Right kidney (tissue), 9 donors: Measurements from ENCODE around the gene TBCC.

ENCODE experiments used
- DNase-seq: peaks from one replicate; pipeline ENCODE4 v3.0.0-alpha.2; 2016
- long read RNA-seq, 8 donors: transcript quantifications; one replicate each; lab custom pipeline, GENCODE V29; 2026

The TBCC gene, protein sequence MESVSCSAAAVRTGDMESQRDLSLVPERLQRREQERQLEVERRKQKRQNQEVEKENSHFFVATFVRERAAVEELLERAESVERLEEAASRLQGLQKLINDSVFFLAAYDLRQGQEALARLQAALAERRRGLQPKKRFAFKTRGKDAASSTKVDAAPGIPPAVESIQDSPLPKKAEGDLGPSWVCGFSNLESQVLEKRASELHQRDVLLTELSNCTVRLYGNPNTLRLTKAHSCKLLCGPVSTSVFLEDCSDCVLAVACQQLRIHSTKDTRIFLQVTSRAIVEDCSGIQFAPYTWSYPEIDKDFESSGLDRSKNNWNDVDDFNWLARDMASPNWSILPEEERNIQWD
- long read RNA-seq, donor 1, transcript TBCC-201 (1 exons, 1,616 nt): major isoform, 19 of 19 reads
- long read RNA-seq, donor 1, partial matches to known transcripts: 0 of 19 reads
- long read RNA-seq, donor 1, other reads (novel, unspliced or antisense): 0 of 19 reads
- long read RNA-seq, donor 2, transcript TBCC-201 (1 exons, 1,616 nt): major isoform, 26 of 26 reads
- long read RNA-seq, donor 2, partial matches to known transcripts: 0 of 26 reads
- long read RNA-seq, donor 2, other reads (novel, unspliced or antisense): 0 of 26 reads
- long read RNA-seq, donor 3, transcript TBCC-201 (1 exons, 1,616 nt): major isoform, 8 of 8 reads
- long read RNA-seq, donor 3, partial matches to known transcripts: 0 of 8 reads
- long read RNA-seq, donor 3, other reads (novel, unspliced or antisense): 0 of 8 reads
- long read RNA-seq, donor 4, transcript TBCC-201 (1 exons, 1,616 nt): major isoform, 19 of 19 reads
- long read RNA-seq, donor 4, partial matches to known transcripts: 0 of 19 reads
- long read RNA-seq, donor 4, other reads (novel, unspliced or antisense): 0 of 19 reads
- long read RNA-seq, donor 5, transcript TBCC-201 (1 exons, 1,616 nt): major isoform, 18 of 18 reads
- long read RNA-seq, donor 5, partial matches to known transcripts: 0 of 18 reads
- long read RNA-seq, donor 5, other reads (novel, unspliced or antisense): 0 of 18 reads
- long read RNA-seq, donor 6, transcript TBCC-201 (1 exons, 1,616 nt): major isoform, 18 of 18 reads
- long read RNA-seq, donor 6, partial matches to known transcripts: 0 of 18 reads
- long read RNA-seq, donor 6, other reads (novel, unspliced or antisense): 0 of 18 reads
- long read RNA-seq, donor 7, transcript TBCC-201 (1 exons, 1,616 nt): major isoform, 27 of 27 reads
- long read RNA-seq, donor 7, partial matches to known transcripts: 0 of 27 reads
- long read RNA-seq, donor 7, other reads (novel, unspliced or antisense): 0 of 27 reads
- long read RNA-seq, donor 8, transcript TBCC-201 (1 exons, 1,616 nt): major isoform, 23 of 23 reads
- long read RNA-seq, donor 8, partial matches to known transcripts: 0 of 23 reads
- long read RNA-seq, donor 8, other reads (novel, unspliced or antisense): 0 of 23 reads

DNA sequence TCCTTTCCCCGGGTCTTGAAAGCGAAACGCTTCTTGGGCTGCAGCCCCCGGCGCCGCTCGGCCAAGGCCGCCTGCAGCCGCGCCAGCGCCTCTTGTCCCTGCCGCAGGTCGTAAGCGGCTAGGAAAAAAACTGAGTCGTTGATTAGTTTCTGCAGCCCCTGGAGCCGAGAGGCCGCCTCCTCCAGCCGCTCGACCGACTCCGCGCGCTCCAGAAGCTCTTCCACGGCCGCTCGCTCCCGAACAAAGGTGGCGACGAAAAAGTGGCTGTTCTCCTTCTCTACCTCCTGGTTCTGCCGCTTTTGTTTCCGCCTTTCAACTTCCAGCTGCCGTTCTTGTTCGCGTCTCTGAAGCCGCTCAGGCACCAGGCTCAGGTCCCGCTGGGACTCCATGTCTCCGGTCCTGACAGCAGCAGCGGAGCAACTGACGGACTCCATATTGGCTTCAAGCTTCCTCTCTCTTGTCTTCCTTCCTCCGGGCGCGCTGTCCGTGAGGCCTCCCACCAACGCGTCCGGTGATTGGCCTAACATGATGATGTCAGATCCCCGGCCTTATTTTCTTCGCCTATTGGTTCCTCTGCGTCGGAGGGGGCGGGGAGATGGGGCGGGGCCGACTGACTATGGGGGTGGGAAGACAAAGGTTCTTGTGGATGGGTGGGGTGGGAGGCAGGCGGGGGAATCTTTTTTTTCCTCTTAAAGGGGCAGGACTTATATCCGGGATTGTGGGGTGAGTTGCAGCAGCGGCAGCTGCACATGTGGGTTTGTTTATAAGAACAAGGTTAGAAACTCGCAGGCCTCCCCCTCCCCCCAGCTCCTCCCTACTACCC, at the start of gene TBCC:
Gene TBCC (minus strand): TSS at position 464 of the 823 bp plus-strand sequence. CDS start 30 bp downstream, at position 434.
- peak; percentile 94 for DNase-seq

DNA sequence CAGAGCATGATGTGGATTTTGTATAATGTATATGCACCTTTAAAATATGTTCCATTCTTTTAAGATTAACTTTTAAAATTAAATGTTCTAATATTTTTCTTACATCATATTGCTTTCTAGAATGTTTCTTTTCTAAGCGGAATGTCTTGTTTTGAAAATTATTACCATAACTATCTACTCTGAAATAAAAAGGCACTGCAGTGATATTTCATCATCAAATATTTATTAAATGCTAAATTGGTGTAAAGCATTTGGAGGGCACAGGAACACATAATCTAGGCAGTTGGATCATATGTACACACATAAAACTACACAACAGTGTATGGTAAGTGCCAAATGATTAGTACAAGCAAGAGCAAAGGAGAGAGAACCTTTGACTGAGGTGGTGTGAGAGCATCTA, 49.7 kb upstream of the TBCC start:
- no peak for DNase-seq

DNA sequence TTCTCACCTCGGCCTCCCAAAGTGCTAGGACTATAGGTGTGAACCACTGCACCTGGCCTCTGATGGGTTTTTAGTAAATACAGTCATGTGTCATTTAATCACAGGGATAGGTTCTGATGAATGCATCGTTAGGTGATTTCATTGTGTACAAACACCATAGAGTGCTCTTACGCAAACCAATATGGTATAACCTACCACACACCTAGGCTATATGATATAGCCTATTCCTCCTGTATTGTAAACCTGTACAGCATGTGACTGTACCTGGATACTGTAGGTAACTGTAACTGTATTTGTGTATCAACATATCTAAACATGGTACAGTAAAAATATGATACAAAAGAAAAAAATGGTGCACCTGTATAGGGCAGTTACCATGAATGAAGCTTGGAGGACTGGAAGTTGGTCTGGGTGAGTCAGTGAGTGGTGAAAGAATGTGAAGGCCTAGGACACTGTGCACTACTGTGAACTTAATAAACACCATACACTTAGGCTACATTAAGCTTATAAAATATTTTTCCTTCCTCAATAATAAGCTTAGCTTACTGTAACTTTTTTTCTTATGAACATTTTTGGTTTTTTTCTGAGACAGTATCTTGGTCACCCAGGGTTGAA, 45.9 kb upstream of the TBCC start:
- no peak for DNase-seq

DNA sequence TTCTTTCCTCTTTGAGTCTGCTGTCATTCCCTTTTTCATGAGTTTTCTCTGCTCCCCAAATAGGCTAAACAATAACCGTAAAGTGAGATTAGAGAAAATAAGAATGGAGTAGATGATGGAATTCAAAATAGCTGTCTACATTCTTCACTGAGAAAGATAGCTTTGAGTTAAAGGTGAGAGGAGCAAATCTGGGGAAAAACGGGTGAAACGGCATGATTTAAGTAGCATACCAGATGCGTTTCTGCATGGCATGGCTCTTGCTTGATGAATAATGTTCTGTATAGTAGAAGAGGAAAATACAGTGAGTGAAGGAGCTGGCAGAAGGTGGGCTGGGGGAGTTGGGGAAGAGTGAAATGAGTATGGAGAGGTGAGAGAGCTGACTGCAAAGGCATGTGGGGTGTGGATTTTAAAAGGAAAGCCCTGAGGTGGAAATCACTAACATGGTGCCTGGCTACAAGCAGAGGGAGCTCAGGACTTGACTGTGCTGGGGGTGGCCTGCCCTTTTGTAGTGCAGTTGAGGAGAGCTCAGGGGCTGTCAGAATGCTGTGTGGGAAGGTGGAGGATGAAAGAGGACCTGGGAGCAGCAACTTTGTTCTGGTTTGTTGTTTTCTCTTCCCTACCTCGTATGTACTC, 44.8 kb upstream of the TBCC start:
- DNase-seq: no peak

DNA sequence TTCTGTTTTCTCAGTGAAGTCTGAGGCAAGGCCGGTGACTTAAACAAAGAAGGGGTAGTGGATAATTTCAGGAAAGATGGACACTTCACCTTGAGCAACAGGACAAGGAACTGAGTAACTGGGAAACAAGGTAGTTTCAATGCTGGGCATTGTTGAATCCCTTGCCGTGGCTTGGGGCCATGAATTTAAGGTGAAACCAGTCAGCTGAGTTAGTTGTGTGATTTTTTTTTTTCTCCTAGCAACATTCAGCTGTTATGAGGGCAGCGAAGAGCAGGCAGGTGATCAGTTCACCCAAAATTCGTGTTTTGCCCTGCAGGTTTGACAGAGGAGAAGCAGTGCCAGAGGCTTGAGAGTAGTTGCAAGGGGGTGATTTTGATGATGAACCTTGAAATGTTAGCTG, 42.8 kb upstream of the TBCC start:
- no peak for DNase-seq

DNA sequence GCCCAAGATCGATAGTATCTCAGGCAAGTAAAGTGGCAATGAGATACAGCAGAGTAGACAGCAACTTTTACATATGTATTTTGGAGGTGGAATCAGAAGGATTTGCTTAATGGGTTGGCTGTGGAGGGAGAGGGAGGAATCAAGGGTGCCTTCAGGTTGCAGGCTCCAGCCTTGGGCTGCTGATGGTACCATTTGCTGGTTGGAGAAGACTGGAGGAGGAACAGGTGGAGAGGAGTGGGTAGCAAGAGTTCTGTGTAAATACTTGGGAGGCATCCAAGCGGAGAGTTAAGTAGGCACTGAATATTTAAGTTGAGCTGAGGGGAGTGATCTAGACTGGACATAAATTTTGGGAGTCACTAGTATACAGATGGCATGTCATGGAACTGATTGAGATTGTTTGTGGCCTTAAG, 41.2 kb upstream of the TBCC start:
- peak; percentile 50 for DNase-seq

DNA sequence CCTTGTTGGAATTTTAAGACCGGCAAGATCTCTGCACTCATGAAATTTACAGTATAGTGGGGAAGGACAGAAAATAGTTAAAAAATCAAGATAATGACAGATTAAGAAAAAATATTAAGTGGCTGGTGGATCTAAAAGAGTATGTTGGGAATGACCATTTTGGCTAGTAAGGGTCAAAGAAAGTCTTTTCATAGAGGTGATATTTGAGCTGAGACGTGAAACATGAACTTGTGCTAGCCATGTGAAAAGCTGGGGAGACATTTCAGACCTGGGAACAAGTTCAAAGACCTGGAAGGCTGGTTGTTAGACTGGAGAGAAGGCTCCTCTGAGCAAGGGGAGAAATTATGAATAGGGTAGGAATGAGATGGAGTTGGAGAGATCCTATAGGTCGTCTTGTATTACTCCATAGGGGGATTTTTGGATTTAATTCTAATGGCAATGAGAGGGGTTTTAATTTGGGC, 40.7 kb upstream of the TBCC start:
- DNase-seq: no peak

DNA sequence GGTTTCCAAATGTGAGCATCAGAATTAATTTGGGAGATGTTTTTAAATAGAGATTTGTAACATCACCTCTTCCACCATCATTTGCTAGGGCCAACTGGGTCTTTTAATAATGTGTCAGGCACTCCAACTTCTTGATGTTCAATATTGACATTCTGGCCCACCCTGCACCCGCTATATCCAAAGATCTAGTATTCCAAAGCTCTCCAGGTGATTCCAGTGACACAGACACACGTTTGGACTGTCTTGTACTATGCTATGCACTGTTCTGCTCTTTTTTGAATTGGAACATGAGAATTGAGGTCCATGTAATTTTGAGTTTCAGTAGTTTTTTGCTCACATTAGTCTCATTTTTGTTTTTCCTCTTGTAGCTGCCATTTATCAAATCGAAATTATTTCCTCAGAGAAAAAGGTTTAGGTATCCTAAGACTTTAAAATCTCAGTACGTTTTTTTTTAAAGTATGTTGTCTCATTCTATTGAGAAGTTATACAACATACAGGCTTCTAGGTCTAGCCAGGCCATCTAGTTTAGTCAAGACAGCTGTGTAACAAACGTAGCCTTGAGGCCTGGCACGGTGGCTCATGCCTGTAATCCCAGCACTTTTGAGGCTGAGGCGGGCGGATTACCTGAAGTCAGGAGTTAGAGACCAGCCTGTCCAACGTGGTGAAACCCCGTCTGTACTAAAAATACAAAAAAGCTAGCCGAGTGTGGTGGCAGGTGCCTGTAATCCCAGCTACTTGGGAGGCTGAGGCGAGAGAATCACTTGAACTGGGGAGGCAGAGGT, 39.0 kb upstream of the TBCC start:
- DNase-seq: no peak

DNA sequence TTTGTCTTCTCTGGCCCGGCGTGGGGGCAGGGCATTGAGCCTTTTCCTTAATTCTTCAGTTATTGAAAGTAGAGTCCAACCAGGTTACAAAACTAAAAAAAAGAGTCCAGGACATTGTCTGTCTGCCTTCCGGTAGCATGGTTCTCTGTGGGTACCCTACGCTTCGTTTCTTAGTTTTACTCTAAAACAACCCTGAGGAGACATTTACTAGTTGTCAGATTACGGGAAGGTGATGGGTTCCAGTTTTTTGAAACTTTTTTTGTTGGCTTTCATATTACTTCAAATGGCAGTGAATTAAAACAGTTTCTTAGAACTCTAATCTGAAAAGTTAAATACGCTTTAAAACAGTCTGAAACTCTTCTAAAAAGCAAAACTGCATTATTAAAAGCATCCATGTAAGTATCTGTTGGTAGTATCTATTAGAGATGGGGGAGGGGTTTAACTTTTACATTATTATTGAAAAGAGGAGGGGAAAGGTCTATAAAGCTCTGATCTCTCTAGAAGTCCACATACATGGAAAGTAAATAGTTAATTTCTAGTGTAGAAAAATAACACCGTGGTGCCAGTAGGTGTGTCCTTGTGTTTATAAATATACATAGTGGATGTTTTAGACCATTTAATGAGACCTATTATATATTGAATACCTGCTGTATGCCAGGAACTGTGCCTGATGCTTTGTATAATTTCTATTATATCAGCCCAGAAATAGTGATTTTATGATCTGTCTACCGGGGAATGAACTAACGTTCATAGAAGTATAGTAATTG, 38.2 kb upstream of the TBCC start:
- no peak for DNase-seq

DNA sequence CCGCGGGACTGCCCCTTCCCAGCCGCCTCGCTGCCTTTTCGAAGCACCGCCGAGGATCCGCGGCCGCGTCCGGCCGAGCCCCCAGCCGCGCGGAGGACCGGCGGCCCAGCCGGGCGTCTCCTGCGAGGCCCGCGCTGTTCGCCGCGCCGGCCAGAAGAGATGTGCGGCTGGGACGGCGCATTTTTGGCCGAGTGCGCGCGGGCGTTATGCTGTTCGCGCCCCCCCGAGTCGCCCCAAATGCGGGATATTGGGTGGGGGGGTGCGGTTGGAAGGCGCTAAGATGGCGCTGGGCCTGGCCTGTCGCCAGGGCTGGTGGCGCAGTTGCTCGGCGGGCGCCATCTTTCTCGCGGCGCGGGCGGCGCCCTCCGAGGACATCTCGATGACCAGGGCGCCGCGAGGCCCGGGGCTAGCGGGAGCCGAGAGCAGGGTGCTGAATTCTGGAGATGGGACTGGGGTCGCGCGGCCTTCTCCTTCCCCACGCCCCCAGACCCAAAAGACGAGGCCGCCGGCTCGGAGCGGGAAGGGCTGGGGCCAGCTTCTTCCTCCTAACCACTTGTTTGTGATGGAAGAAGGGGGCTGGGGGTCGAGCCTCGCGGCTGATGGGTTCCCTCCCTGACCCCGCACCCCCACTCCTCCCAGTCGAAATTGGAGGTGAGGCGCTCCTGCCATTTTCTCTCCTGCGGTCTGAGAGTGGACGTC, 37.4 kb upstream of the TBCC start:
- DNase-seq: peak; percentile 98

DNA sequence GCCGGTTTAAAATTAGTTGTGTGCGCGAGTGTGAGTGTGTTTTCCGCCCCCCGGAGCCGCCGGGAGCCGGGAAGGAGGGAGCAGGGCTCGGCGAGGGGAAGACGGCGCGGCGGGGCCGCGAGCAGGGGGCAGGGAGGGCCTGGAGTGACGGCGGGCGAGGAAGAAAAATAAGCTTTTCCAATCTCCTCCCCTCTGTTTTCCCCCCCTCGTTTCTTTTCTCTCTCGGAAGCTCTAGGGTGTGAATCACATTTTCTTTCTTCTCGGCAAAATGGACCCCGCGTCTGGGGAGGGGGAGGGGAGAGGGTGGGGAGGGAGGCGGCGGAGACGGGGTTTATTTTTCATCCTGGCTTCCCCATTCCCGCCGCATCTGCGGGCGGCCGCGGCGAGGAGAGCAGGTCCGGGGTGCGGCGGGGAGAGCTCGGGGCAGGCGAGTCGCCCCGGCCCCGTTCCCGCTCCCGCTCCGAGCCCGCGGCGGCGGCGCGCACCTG, 36.8 kb upstream of the TBCC start:
- DNase-seq: peak; percentile 69

DNA sequence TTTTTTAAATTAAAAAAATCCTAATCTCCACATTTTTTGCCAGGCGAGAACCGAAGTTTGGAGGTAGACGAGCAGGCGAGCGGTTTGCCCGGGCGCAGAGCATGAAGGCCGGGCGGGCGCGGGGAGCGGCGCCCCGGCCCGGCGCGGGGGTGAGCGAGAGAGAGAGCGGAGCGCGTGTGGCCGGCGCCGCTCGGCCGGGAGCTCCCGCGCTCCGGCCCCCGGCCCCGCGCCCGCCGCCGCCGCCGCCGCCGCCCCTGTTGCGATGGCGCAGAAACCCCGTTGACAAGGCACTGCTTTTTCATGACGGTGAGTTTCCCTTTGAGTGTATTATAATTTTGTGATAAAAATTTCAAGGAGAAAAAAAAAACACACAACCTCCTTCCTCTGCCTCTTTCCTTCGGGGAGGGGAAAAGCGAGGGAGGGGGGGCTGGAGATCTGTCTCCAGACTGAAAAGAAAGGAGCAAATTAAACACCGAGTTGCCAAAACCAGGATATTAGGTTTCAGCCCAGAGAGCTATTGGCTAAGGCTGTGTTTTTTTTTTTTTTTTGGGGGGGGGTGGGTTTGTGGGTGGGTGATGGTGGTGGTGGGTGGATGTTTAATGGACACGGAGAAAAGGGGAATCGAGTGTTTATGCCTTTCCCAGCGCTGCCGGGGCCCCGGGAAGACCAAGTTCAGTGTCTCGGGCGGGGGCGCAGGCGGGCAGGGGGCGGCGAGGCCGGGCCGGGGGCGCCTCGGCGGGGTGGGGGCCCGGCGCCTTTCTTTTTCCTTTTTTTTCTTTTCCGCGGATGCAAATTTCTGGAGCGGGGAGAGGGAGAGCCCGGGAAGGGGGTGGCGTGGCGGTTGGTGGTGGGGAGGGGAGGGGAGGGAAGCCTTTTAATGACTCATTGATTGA, 36.1 kb upstream of the TBCC start, which contains the start of gene BICRAL:
Gene BICRAL (plus strand): TSS at position 257 of the 893 bp plus-strand sequence. CDS start 39,971 bp downstream, outside the sequence.
- peak; percentile 83 for DNase-seq

DNA sequence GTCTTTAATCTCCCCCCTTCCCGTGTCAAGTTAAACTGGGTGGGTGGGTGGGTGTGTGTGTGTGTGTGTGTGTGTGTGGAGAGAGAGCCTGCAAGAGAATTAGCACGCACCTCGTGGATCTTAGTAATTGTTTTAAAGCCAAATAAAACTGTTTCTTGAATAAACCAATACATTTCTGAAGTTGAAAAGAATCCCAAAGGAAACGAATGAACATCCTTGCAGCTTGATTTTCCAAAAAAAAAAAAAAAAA, 35.6 kb upstream of the TBCC start:
- DNase-seq: no peak

DNA sequence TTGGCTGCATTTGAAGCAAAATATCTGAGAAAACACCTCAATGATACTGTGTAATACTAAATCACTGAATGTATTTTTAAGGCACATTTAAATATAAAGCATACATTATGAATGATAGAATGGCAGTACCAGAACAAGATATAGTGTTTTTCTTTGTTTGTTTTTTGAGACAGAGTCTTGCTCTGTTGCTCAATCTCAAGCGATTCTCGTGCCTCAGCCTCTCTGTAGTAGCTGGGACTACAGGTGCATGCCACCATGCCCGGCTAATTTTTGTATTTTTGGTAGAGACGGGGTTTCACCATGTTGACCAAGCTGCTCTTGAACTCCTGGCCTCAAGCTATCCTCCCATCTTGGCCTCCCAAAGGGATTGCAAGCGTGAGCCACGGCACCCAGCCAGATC, 33.6 kb upstream of the TBCC start:
- no peak for DNase-seq

DNA sequence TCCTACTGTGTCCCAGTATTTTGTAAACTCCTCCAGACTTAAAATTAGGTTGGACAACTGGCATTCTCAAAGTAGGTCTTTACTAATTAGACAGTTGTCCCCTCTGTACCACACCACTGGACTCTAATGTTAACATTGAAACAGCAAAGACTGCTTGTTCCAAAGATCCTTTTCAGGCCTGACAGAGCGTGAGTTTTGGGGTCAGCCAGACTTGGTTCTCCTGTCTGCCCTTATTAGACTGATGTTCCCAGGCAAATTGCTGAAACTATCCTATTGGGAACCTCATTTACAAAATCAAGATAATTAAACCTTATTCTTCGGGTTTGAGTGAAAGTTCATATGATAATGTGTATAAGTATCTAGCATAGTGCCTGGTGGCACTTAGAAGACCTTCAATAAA, 32.2 kb upstream of the TBCC start:
- DNase-seq: no peak

DNA sequence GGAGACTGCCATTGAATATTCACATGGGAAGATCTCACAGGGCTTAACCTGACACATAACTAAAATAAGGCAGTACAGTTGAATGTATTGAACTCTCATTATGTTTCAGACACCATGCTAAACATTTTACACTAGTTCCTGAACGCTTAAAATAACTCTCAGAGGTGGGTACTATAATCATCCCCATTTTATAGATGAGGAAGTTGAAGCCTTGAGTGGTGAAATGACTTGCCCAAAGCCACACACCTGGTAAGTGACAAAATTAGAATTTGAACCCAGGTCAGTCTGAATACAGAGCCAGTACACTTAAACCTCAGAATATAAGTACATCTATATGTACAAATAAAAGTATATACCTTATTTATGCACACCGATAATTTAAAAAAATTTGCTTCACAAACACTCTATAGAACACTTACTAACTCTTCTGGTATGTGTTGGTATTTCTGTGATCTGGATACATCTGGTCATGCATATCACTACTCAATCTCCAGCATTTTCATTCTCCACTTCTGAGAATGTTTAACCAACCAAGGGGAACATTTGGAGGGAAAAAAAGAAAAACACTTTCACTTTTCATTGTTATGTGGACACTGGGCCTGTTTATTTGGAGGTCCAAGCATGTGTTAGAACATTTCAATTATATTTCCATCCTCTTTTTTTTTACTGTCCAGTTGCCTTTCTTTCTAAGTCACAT, 31.4 kb upstream of the TBCC start:
- no peak for DNase-seq
